ENCODE results near the gene ABHD6. TPM values are rescaled to one million over a fixed set of nuclear protein-coding genes. Genes with fewer than 3 reads are reported as not detected.

ABHD6 gene
- total RNA-seq, 1 experiment from 2014 or later = 6.5 TPM

- no peaks in the 10 kb centered on the region for H3K79me2 ChIP-seq (ENCODE audit: low read depth)
- H2AFZ ChIP-seq = no peak overlapping the region
- no peak overlapping the region for H3K27ac ChIP-seq
- no TSS peak for BruUV-seq (replicated peaks)
- no peaks in the 10 kb centered on the region for H3K27me3 ChIP-seq (ENCODE audit: insufficient read depth, low read depth)
- H3K36me3 ChIP-seq (ENCODE audit: low read depth) = no peaks in the 10 kb centered on the region
- no peaks in the 10 kb centered on the region for H4K20me1 ChIP-seq (ENCODE audit: insufficient read depth)
- no peak for DNase-seq
- no peak overlapping the region for H3K4me3 ChIP-seq
- intact Hi-C loops (cut with micrococcal nuclease; ENCODE audit: unreplicated experiment) = no loop called here
- H3K4me2 ChIP-seq = no peak overlapping the region
- TF ChIP-seq EZH2 (IDR thresholded peaks at IDR 0.05; ENCODE audit: low read depth) = no peak
- no peak for TF ChIP-seq CTCF (conservative IDR thresholded peaks at IDR 0.05)
- H3K4me1 ChIP-seq (replicated peaks; ENCODE audit: insufficient read depth) = no peaks in the 10 kb centered on the region
- H3K9me2 ChIP-seq (ENCODE audit: insufficient read depth) = no peaks in the 10 kb centered on the region
- no peaks in the 10 kb centered on the region for H3K9me3 ChIP-seq (ENCODE audit: insufficient read depth, low read depth)
- H3F3A ChIP-seq (ENCODE audit: insufficient read depth, low read depth) = no peaks in the 10 kb centered on the region
- POLR2A ChIA-PET (ENCODE audit: unreplicated experiment) = no interaction called here
- CTCF ChIA-PET = no interaction called here
These were observed 58.7 kb downstream of the ABHD6 start for GRCh38 chr3:58296269-58296668.

GRCh38 chr3:58296843-58297242, 59.3 kb downstream of the ABHD6 start:
- Histone ChIP-seq H3K27me3 (ENCODE audit: insufficient read depth, low read depth) (no peaks in the 10 kb centered on the region), H3K9me3 (ENCODE audit: insufficient read depth, low read depth) (no peaks in the 10 kb centered on the region), H3K27ac (no peak overlapping the region), H3K4me3 (no peak overlapping the region), H4K20me1 (ENCODE audit: insufficient read depth) (no peaks in the 10 kb centered on the region), H3K4me2 (no peak overlapping the region), H2AFZ (no peak overlapping the region), H3K9me2 (ENCODE audit: insufficient read depth) (no peaks in the 10 kb centered on the region), H3K36me3 (ENCODE audit: low read depth) (no peaks in the 10 kb centered on the region), H3F3A (ENCODE audit: insufficient read depth, low read depth) (no peaks in the 10 kb centered on the region), H3K79me2 (ENCODE audit: low read depth) (no peaks in the 10 kb centered on the region), H3K4me1 (replicated peaks; ENCODE audit: insufficient read depth) (no peaks in the 10 kb centered on the region)
- intact Hi-C loops (cut with micrococcal nuclease; ENCODE audit: unreplicated experiment) = no loop called here
- ChIA-PET POLR2A (ENCODE audit: unreplicated experiment) (no interaction called here), CTCF (interaction anchor here (0.6 kb wide), 1 partner anchor 264 kb away, joined by 3 read pairs; no protein-coding TSS in a partner anchor)
- no TSS peak for BruUV-seq (replicated peaks)
- TF ChIP-seq EZH2 (IDR thresholded peaks at IDR 0.05; ENCODE audit: low read depth) (no peak), CTCF (conservative IDR thresholded peaks at IDR 0.05) (no peak)
- DNase-seq = no peak

GRCh38 chr3:58298190-58298589, 60.6 kb downstream of the ABHD6 start:
- POLR2A ChIA-PET (ENCODE audit: unreplicated experiment) = interaction anchor here (0.5 kb wide), 1 partner anchor 1291 kb away, joined by 4 read pairs; no protein-coding TSS in a partner anchor
- CTCF ChIA-PET = interaction anchor here (0.6 kb wide), 1 partner anchor 87 kb away, joined by 4 read pairs; no protein-coding TSS in a partner anchor
- Histone ChIP-seq H2AFZ (no peak overlapping the region), H4K20me1 (ENCODE audit: insufficient read depth) (no peaks in the 10 kb centered on the region), H3K4me2 (no peak overlapping the region), H3K79me2 (ENCODE audit: low read depth) (no peaks in the 10 kb centered on the region), H3K9me3 (ENCODE audit: insufficient read depth, low read depth) (no peaks in the 10 kb centered on the region), H3K27me3 (ENCODE audit: insufficient read depth, low read depth) (no peaks in the 10 kb centered on the region), H3F3A (ENCODE audit: insufficient read depth, low read depth) (no peaks in the 10 kb centered on the region), H3K9me2 (ENCODE audit: insufficient read depth) (no peaks in the 10 kb centered on the region), H3K27ac (no peak overlapping the region), H3K4me3 (no peak overlapping the region), H3K36me3 (ENCODE audit: low read depth) (no peaks in the 10 kb centered on the region), H3K4me1 (replicated peaks; ENCODE audit: insufficient read depth) (no peaks in the 10 kb centered on the region)
- no TSS peak for BruUV-seq (replicated peaks)
- DNase-seq = no peak
- TF ChIP-seq CTCF (conservative IDR thresholded peaks at IDR 0.05) (no peak), EZH2 (IDR thresholded peaks at IDR 0.05; ENCODE audit: low read depth) (no peak)
- intact Hi-C loops (cut with micrococcal nuclease; ENCODE audit: unreplicated experiment) = no loop called here
